Measurements from ENCODE around the gene TICAM1.
"Not testable (repeated sequence)": the region's sequence is repeated elsewhere in the genome, so short reads cannot be mapped to it uniquely, and the experiment has no call there.

Gene TICAM1

GRCh38 chr19:4832776-4833175, 1.3 kb upstream of the TICAM1 start:
- Histone ChIP-seq H3K36me3 (ENCODE audit: control insufficient read depth, insufficient read depth, low read length) (no peaks in the 10 kb centered on the region), H3K4me1 (ENCODE audit: control insufficient read depth, insufficient read depth, low read length) (no peaks in the 10 kb centered on the region), H3K4me3 (ENCODE audit: low read depth, low read length) (no peak overlapping the region), H3K9me3 (ENCODE audit: control insufficient read depth, insufficient read depth, low read length) (no peaks in the 10 kb centered on the region), H3K9ac (ENCODE audit: low read depth, low read length) (no peak overlapping the region), H3K27me3 (ENCODE audit: control insufficient read depth, insufficient read depth, low read length) (peaks cover 12% of the 10 kb centered on the region)

GRCh38 chr19:4831979-4832340, 448 bp upstream of the TICAM1 start:
- H3K9me3 ChIP-seq (ENCODE audit: control insufficient read depth, insufficient read depth, low read length); H3K4me1 ChIP-seq (ENCODE audit: control insufficient read depth, insufficient read depth, low read length); H3K9ac ChIP-seq (ENCODE audit: low read depth, low read length); H3K36me3 ChIP-seq (ENCODE audit: control insufficient read depth, insufficient read depth, low read length): not testable (repeated sequence)
- H3K27me3 ChIP-seq (ENCODE audit: control insufficient read depth, insufficient read depth, low read length), result peaks cover 12% of the 10 kb centered on the region
- H3K4me3 ChIP-seq (ENCODE audit: low read depth, low read length), result peak overlapping the region; percentile 65

GRCh38 chr19:4830768-4831265, 695 bp downstream of the TICAM1 start:
- Histone ChIP-seq H3K4me3 (ENCODE audit: low read depth, low read length) (peak overlapping the region; percentile 65), H3K9ac (ENCODE audit: low read depth, low read length) (no peak overlapping the region), H3K36me3 (ENCODE audit: control insufficient read depth, insufficient read depth, low read length) (no peaks in the 10 kb centered on the region), H3K4me1 (ENCODE audit: control insufficient read depth, insufficient read depth, low read length) (no peaks in the 10 kb centered on the region), H3K9me3 (ENCODE audit: control insufficient read depth, insufficient read depth, low read length) (no peaks in the 10 kb centered on the region), H3K27me3 (ENCODE audit: control insufficient read depth, insufficient read depth, low read length) (peaks cover 12% of the 10 kb centered on the region)

GRCh38 chr19:4830332-4830731, 1.2 kb downstream of the TICAM1 start:
- Histone ChIP-seq H3K36me3 (ENCODE audit: control insufficient read depth, insufficient read depth, low read length) (no peaks in the 10 kb centered on the region), H3K4me1 (ENCODE audit: control insufficient read depth, insufficient read depth, low read length) (no peaks in the 10 kb centered on the region), H3K4me3 (ENCODE audit: low read depth, low read length) (no peak overlapping the region), H3K27me3 (ENCODE audit: control insufficient read depth, insufficient read depth, low read length) (peaks cover 12% of the 10 kb centered on the region), H3K9ac (ENCODE audit: low read depth, low read length) (no peak overlapping the region), H3K9me3 (ENCODE audit: control insufficient read depth, insufficient read depth, low read length) (no peaks in the 10 kb centered on the region)

GRCh38 chr19:4829001-4829712, 2.4 kb downstream of the TICAM1 start:
- Histone ChIP-seq H3K4me1 (ENCODE audit: control insufficient read depth, insufficient read depth, low read length) (no peaks in the 10 kb centered on the region), H3K9ac (ENCODE audit: low read depth, low read length) (no peak overlapping the region), H3K4me3 (ENCODE audit: low read depth, low read length) (no peak overlapping the region)

GRCh38 chr19:4823577-4823976, 7.9 kb downstream of the TICAM1 start:
- Histone ChIP-seq H3K36me3 (ENCODE audit: control insufficient read depth, insufficient read depth, low read length) (no peaks in the 10 kb centered on the region), H3K27me3 (ENCODE audit: control insufficient read depth, insufficient read depth, low read length) (no peaks in the 10 kb centered on the region), H3K9me3 (ENCODE audit: control insufficient read depth, insufficient read depth, low read length) (no peaks in the 10 kb centered on the region), H3K4me3 (ENCODE audit: low read depth, low read length) (no peak overlapping the region), H3K4me1 (ENCODE audit: control insufficient read depth, insufficient read depth, low read length) (no peaks in the 10 kb centered on the region), H3K9ac (ENCODE audit: low read depth, low read length) (no peak overlapping the region)

More at GRCh38 chr19:4829001-4829712, 2.4 kb downstream of the TICAM1 start:
- Histone ChIP-seq H3K9me3 (ENCODE audit: control insufficient read depth, insufficient read depth, low read length) (no peaks in the 10 kb centered on the region), H3K36me3 (ENCODE audit: control insufficient read depth, insufficient read depth, low read length) (no peaks in the 10 kb centered on the region), H3K27me3 (ENCODE audit: control insufficient read depth, insufficient read depth, low read length) (peaks cover 12% of the 10 kb centered on the region)

- not testable (repeated sequence) for H3K36me3 ChIP-seq (ENCODE audit: control insufficient read depth, insufficient read depth, low read length); H3K27me3 ChIP-seq (ENCODE audit: control insufficient read depth, insufficient read depth, low read length); H3K4me1 ChIP-seq (ENCODE audit: control insufficient read depth, insufficient read depth, low read length); H3K9me3 ChIP-seq (ENCODE audit: control insufficient read depth, insufficient read depth, low read length); H3K9ac ChIP-seq (ENCODE audit: low read depth, low read length); H3K4me3 ChIP-seq (ENCODE audit: low read depth, low read length)
These were observed 9.2 kb downstream of the TICAM1 start for GRCh38 chr19:4822354-4822753.

GRCh38 chr19:4821265-4821664, 10.2 kb downstream of the TICAM1 start:
- Histone ChIP-seq H3K4me1 (ENCODE audit: control insufficient read depth, insufficient read depth, low read length) (no peaks in the 10 kb centered on the region), H3K9me3 (ENCODE audit: control insufficient read depth, insufficient read depth, low read length) (no peaks in the 10 kb centered on the region), H3K27me3 (ENCODE audit: control insufficient read depth, insufficient read depth, low read length) (peaks cover 4% of the 10 kb centered on the region), H3K36me3 (ENCODE audit: control insufficient read depth, insufficient read depth, low read length) (peaks cover 4% of the 10 kb centered on the region), H3K9ac (ENCODE audit: low read depth, low read length) (no peak overlapping the region), H3K4me3 (ENCODE audit: low read depth, low read length) (no peak overlapping the region)

GRCh38 chr19:4817467-4818277, 13.8 kb downstream of the TICAM1 start:
- Histone ChIP-seq H3K9ac (ENCODE audit: low read depth, low read length) (no peak overlapping the region), H3K27me3 (ENCODE audit: control insufficient read depth, insufficient read depth, low read length) (peaks cover 4% of the 10 kb centered on the region), H3K4me3 (ENCODE audit: low read depth, low read length) (no peak overlapping the region), H3K36me3 (ENCODE audit: control insufficient read depth, insufficient read depth, low read length) (peaks cover 4% of the 10 kb centered on the region), H3K4me1 (ENCODE audit: control insufficient read depth, insufficient read depth, low read length) (no peaks in the 10 kb centered on the region), H3K9me3 (ENCODE audit: control insufficient read depth, insufficient read depth, low read length) (no peaks in the 10 kb centered on the region)

GRCh38 chr19:4816950-4817278, 14.6 kb downstream of the TICAM1 start:
- no peak overlapping the region for H3K9ac ChIP-seq (ENCODE audit: low read depth, low read length)
- H3K4me3 ChIP-seq (ENCODE audit: low read depth, low read length), result no peak overlapping the region
- no peaks in the 10 kb centered on the region for H3K9me3 ChIP-seq (ENCODE audit: control insufficient read depth, insufficient read depth, low read length)

GRCh38 chr19:4816202-4816949, 15.1 kb downstream of the TICAM1 start:
- Histone ChIP-seq H3K36me3 (ENCODE audit: control insufficient read depth, insufficient read depth, low read length) (peaks cover 4% of the 10 kb centered on the region), H3K4me1 (ENCODE audit: control insufficient read depth, insufficient read depth, low read length) (no peaks in the 10 kb centered on the region), H3K4me3 (ENCODE audit: low read depth, low read length) (no peak overlapping the region), H3K9ac (ENCODE audit: low read depth, low read length) (no peak overlapping the region), H3K27me3 (ENCODE audit: control insufficient read depth, insufficient read depth, low read length) (peaks cover 4% of the 10 kb centered on the region), H3K9me3 (ENCODE audit: control insufficient read depth, insufficient read depth, low read length) (no peaks in the 10 kb centered on the region)

More at GRCh38 chr19:4816950-4817278, 14.6 kb downstream of the TICAM1 start:
- Histone ChIP-seq H3K4me1 (ENCODE audit: control insufficient read depth, insufficient read depth, low read length) (no peaks in the 10 kb centered on the region), H3K36me3 (ENCODE audit: control insufficient read depth, insufficient read depth, low read length) (peaks cover 4% of the 10 kb centered on the region), H3K27me3 (ENCODE audit: control insufficient read depth, insufficient read depth, low read length) (peaks cover 4% of the 10 kb centered on the region)

Data from iPS-15b (cell line).